HepG2 (cell line): ENCODE data around the gene SLC5A10. TPM values are rescaled to one million over a fixed set of nuclear protein-coding genes. Genes with fewer than 3 reads are reported as not detected.
A peak's percentile ranks its signal among the peaks of the same experiment; 100 is the strongest.

ENCODE experiments used
- KIAA2018 ChIP-seq: sonication (generic); formaldehyde crosslinking; IDR thresholded peaks from 2 replicates; pipeline ENCODE4 v1.5.0; 2020; ENCODE audit warnings: mild to moderate bottlenecking, missing genetic modification reagents, borderline replicate concordance
- KLF9 ChIP-seq: IDR thresholded peaks from 2 replicates; pipeline ENCODE4 v1.6.1; 2016; ENCODE audit warnings: low read depth
- NPAS2 ChIP-seq: sonication (generic); formaldehyde crosslinking; IDR thresholded peaks from 2 replicates; pipeline ENCODE4 v1.8.0; 2022; ENCODE audit warnings: mild to moderate bottlenecking, missing genetic modification reagents, borderline replicate concordance
- NR2F2 ChIP-seq: IDR thresholded peaks from 2 replicates; pipeline ENCODE4 v1.6.1; 2012; ENCODE audit warnings: low read depth, inconsistent platforms, borderline replicate concordance
- PAX8 ChIP-seq: sonication (generic); formaldehyde crosslinking; IDR thresholded peaks from 2 replicates; pipeline ENCODE4 v1.8.0; 2022; ENCODE audit warnings: mild to moderate bottlenecking, missing genetic modification reagents, borderline replicate concordance
- RARA ChIP-seq: IDR thresholded peaks from 2 replicates; pipeline ENCODE4 v1.6.1; 2016; ENCODE audit warnings: missing genetic modification reagents, missing compliant biosample characterization
- ZNF512B ChIP-seq: sonication (generic); formaldehyde crosslinking; IDR thresholded peaks from 2 replicates; pipeline ENCODE4 v1.5.1; 2020; ENCODE audit warnings: missing genetic modification reagents, mild to moderate bottlenecking, borderline replicate concordance
- ZNF574 ChIP-seq: sonication (generic); formaldehyde crosslinking; IDR thresholded peaks from 2 replicates; pipeline ENCODE4 v1.4.0; 2020; ENCODE audit warnings: missing genetic modification reagents
- ZNF616 ChIP-seq: sonication (generic); formaldehyde crosslinking; IDR thresholded peaks from 2 replicates; pipeline ENCODE4 v1.5.0; 2020; ENCODE audit warnings: low read depth, mild to moderate bottlenecking, missing genetic modification reagents
- ZNF746 ChIP-seq: sonication (generic); formaldehyde crosslinking; IDR thresholded peaks from 2 replicates; pipeline ENCODE4 v1.8.0; 2022; ENCODE audit warnings: mild to moderate bottlenecking, missing genetic modification reagents
- polyA plus RNA-seq, 8 experiments: library from polyadenylated mRNA; depleted of rRNA in 3 of 8; stranded (reverse) in 7 of 8; unstranded in 1 of 8; fragments of >200 nt; fragmentation: Illumina TruSeq in 4 of 8; extraction: Trizol in 4 of 8; gene quantifications; 2 replicates each; pipeline versions ENCODE4 v1.2.1 to v1.2.3, GENCODE V29; 2011 to 2016; ENCODE audit warnings: low read depth in 4 of 8, missing spikeins in 1 of 8, mixed read lengths in 1 of 8; ENCODE audit not compliant: insufficient read depth in 1 of 8
- total RNA-seq, 5 experiments: library from RNA; depleted of rRNA; stranded (reverse); fragments of >200 nt; fragmentation: Illumina TruSeq; extraction: Trizol; gene quantifications; 2 replicates each; pipeline ENCODE4 v1.2.3, GENCODE V29; 2016; ENCODE audit warnings: low read depth in 1 of 5

Gene SLC5A10
- total and polyA plus RNA-seq, 2 of the 13 experiments (the other 11 are each of a cell fraction or from before 2014, with no cell fraction given): 0.05 TPM; not detected in 1

GRCh38 chr17:19005789-19006430 lies 53.9 kb downstream of the SLC5A10 start (continued):
- no peak for TF ChIP-seq KIAA2018 (CRISPR knock-in tag)
- no peak for TF ChIP-seq KLF9 (CRISPR knock-in tag)
- TF ChIP-seq ZNF574 (CRISPR knock-in tag): peak; percentile 62
- no peak for TF ChIP-seq PAX8
- TF ChIP-seq NPAS2: no peak
- 0 out of 2 replicates have a peak, but pooled peaks have one; percentile 28 for TF ChIP-seq ZNF746 (CRISPR knock-in tag)
- TF ChIP-seq NR2F2: peak; percentile 78
- TF ChIP-seq RARA: peak; percentile 95
- no peak for TF ChIP-seq ZNF616 (CRISPR knock-in tag)
- no peak for TF ChIP-seq ZNF512B (CRISPR knock-in tag)
